ENCODE results near the gene RAF1.

DNA sequence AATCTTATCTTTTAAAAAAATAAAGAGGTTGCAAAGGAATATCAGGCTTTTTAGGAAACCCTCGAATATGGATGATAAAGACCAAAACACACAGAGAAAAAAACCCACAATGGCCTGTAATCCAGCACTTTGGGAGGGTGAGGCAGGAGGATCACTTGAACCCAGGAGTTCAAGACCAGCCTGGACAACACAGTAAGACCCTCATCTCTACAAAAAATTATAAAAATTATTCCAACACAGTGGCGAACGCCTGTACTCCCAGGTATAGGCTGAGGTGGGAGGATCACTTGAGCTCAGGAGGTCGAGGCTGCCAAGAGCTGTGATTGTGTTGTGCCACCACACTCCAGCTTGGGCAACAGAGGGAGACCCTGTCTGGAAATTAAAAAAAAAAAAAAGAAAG is 30.8 kb downstream of the RAF1 start:
- TF ChIP-seq EZH2 (IDR thresholded peaks at IDR 0.05) (no peak), POLR2AphosphoS5 (IDR thresholded peaks at IDR 0.05; ENCODE audit: borderline replicate concordance, low read depth, low read length) (no peak)

All from SK-N-MC (cell line).